Hepatocyte (in vitro differentiated cells): ENCODE measurements around the gene ARHGEF4.

Experiments
- CTCF ChIP-seq: fragments of 200-600 bp; sonication (generic); IDR thresholded peaks from 2 replicates; pipeline ENCODE4 v1.5.1; 2016; ENCODE audit warnings: antibody characterized with exemption, mild to moderate bottlenecking; ENCODE audit not compliant: poor library complexity
- EZH2 ChIP-seq: fragments of 200-600 bp; sonication (generic); IDR thresholded peaks from 2 replicates; pipeline ENCODE4 v1.6.1; 2016; ENCODE audit warnings: antibody characterized with exemption, mild to moderate bottlenecking, borderline replicate concordance
- EZH2phosphoT487 ChIP-seq: fragments of 200-600 bp; sonication (generic); IDR thresholded peaks from one replicate; pipeline ENCODE4 v1.6.1; 2018; ENCODE audit warnings: antibody characterized with exemption, mild to moderate bottlenecking, low read depth, moderate library complexity; ENCODE audit not compliant: unreplicated experiment, severe bottlenecking

DNA sequence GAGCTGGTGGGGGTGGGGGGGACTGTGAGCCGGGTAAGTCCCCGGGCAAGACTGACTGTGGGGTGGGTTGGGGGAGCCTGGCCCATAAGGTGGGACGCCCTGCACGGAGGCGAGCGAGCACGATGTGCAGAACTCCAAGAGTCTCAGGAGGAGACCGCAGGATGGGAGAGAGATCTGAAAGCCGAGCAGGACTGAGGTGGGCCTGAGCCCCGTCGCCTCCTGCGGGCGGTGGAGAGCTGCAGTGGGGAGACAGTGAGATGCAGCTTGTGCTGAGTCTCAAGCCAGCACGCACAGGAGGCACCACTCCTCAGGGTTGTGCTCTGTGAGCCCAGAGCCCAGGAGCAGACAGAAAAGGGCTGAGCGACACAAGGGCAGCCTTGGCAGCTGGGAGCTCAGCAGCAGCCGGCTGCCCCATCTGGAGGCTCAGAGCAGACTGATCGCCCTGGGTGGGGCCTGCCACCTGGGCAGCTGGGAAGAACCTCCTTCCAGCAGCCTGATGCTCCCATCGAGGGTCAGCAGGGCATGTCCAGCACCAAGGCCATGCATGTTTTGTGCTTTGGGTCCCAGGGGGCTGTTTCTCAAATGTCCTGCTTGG, 15.9 kb downstream of the ARHGEF4 start:
- TF ChIP-seq CTCF (no peak), EZH2phosphoT487 (no peak), EZH2 (no peak)
